Measurements from ENCODE around the gene KANSL2. TPM values are rescaled to one million over a fixed set of nuclear protein-coding genes. Genes with fewer than 3 reads are reported as not detected.
"Not testable (repeated sequence)": the region's sequence is repeated elsewhere in the genome, so short reads cannot be mapped to it uniquely, and the experiment has no call there.

Gene KANSL2
- total RNA-seq, 1 experiment from 2014 or later, result 56.6 TPM

- no peak overlapping the region for H4K8ac ChIP-seq (replicated peaks; ENCODE audit: insufficient read length, low read depth, low read length)
- no peak overlapping the region for H3K27ac ChIP-seq (ENCODE audit: insufficient read length, low read depth, low read length)
- no peak overlapping the region for H3K18ac ChIP-seq (ENCODE audit: insufficient read length, low read depth, low read length)
- H3K4me3 Mint-ChIP-seq, result no peak overlapping the region
- no peak overlapping the region for H3K4ac ChIP-seq (ENCODE audit: low read depth, low read length)
- H2AFZ ChIP-seq (ENCODE audit: low read length), result no peak overlapping the region
- H2BK5ac ChIP-seq (ENCODE audit: insufficient read length, low read length), result no peak overlapping the region
- H3K27ac Mint-ChIP-seq, result no peak overlapping the region
- no peak overlapping the region for H2BK120ac ChIP-seq (ENCODE audit: low read depth, low read length, poor library complexity, severe bottlenecking)
- no peaks in the 10 kb centered on the region for H3K79me1 ChIP-seq (ENCODE audit: insufficient read depth, low read depth, low read length, poor library complexity, severe bottlenecking)
- H3K4me2 ChIP-seq (ENCODE audit: insufficient read depth, insufficient read length, low read length), result no peak overlapping the region
- no peaks in the 10 kb centered on the region for H3K27me3 ChIP-seq (ENCODE audit: insufficient read depth, low read length)
- no peaks in the 10 kb centered on the region; the same call in 1 of the 2 replicates for H3K27me3 Mint-ChIP-seq (ENCODE audit: low read depth)
- no peaks in the 10 kb centered on the region for H3K4me1 Mint-ChIP-seq
- peaks cover 57 to 70% (median 62%) of the 10 kb centered on the region in 3 experiments for H3K36me3 Mint-ChIP-seq (ENCODE audit: insufficient read depth in 1 of 3, low read depth in 3 of 3)
- H2BK20ac ChIP-seq (ENCODE audit: low read depth, low read length, poor library complexity, severe bottlenecking), result no peak overlapping the region
- H3K23me2 ChIP-seq (ENCODE audit: insufficient read length, low read depth, low read length, poor library complexity, severe bottlenecking), result no peaks in the 10 kb centered on the region
- peaks cover 37 to 38% of the 10 kb centered on the region in 2 experiments for H3K9me3 Mint-ChIP-seq
- DNase-seq, result no peak
- no peaks in the 10 kb centered on the region for H3K4me1 ChIP-seq (ENCODE audit: insufficient read depth, low read length)
- H3K79me2 ChIP-seq (ENCODE audit: insufficient read depth, low read length), result no peaks in the 10 kb centered on the region
- no peak overlapping the region for H2AK5ac ChIP-seq (ENCODE audit: insufficient read length, low read length)
- peaks cover 4% of the 10 kb centered on the region for H3K9me3 ChIP-seq (ENCODE audit: control insufficient read depth, low read depth, low read length)
- no peak overlapping the region for H3K56ac ChIP-seq (ENCODE audit: insufficient read length, low read depth, low read length)
- H4K5ac ChIP-seq (ENCODE audit: insufficient read length, low read depth, low read length), result no peak overlapping the region
- no peak overlapping the region for H2BK12ac ChIP-seq (ENCODE audit: insufficient read length, low read depth, low read length)
- H3T11ph ChIP-seq (ENCODE audit: low read length), result no peak overlapping the region
- no peak overlapping the region for H3K9ac ChIP-seq (ENCODE audit: extremely low read depth, insufficient read length, low read length)
- no CpG with 5 or more reads among the region's 2 CpGs for WGBS (ENCODE audit: extremely low coverage, insufficient read length, low lambda C conversion rate)
- H4K20me1 ChIP-seq (ENCODE audit: control insufficient read depth, insufficient read depth, insufficient read length), result no peaks in the 10 kb centered on the region
- TF ChIP-seq, protein P1, sequence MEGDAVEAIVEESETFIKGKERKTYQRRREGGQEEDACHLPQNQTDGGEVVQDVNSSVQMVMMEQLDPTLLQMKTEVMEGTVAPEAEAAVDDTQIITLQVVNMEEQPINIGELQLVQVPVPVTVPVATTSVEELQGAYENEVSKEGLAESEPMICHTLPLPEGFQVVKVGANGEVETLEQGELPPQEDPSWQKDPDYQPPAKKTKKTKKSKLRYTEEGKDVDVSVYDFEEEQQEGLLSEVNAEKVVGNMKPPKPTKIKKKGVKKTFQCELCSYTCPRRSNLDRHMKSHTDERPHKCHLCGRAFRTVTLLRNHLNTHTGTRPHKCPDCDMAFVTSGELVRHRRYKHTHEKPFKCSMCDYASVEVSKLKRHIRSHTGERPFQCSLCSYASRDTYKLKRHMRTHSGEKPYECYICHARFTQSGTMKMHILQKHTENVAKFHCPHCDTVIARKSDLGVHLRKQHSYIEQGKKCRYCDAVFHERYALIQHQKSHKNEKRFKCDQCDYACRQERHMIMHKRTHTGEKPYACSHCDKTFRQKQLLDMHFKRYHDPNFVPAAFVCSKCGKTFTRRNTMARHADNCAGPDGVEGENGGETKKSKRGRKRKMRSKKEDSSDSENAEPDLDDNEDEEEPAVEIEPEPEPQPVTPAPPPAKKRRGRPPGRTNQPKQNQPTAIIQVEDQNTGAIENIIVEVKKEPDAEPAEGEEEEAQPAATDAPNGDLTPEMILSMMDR (conservative IDR thresholded peaks at IDR 0.05), result no peak
- no peak overlapping the region for H3K23ac ChIP-seq (ENCODE audit: insufficient read length, low read depth, low read length)
- H3K14ac ChIP-seq (ENCODE audit: insufficient read depth, low read length), result no peak overlapping the region
- no peak overlapping the region for H2BK15ac ChIP-seq (ENCODE audit: low read depth, low read length)
- no peak overlapping the region for H4K91ac ChIP-seq (ENCODE audit: insufficient read length, low read depth, low read length)
Measured at GRCh38 chr12:48643011-48643410, 39.0 kb downstream of the KANSL2 start.

- not testable (repeated sequence) for H3K4me3 Mint-ChIP-seq; H3K4ac ChIP-seq (ENCODE audit: low read depth, low read length); H3K27ac Mint-ChIP-seq; H3K4me2 ChIP-seq (ENCODE audit: insufficient read depth, insufficient read length, low read length); H4K20me1 ChIP-seq (ENCODE audit: control insufficient read depth, insufficient read depth, insufficient read length); DNase-seq; H3K9ac ChIP-seq (ENCODE audit: extremely low read depth, insufficient read length, low read length); H2AFZ ChIP-seq (ENCODE audit: low read length); H3K79me1 ChIP-seq (ENCODE audit: insufficient read depth, low read depth, low read length, poor library complexity, severe bottlenecking); H3K27ac ChIP-seq (ENCODE audit: insufficient read length, low read depth, low read length); H3K79me2 ChIP-seq (ENCODE audit: insufficient read depth, low read length); H3K23ac ChIP-seq (ENCODE audit: insufficient read length, low read depth, low read length); H3K4me1 Mint-ChIP-seq; H4K8ac ChIP-seq (replicated peaks; ENCODE audit: insufficient read length, low read depth, low read length); H3K9me3 ChIP-seq (ENCODE audit: control insufficient read depth, low read depth, low read length); H2BK15ac ChIP-seq (ENCODE audit: low read depth, low read length); H3T11ph ChIP-seq (ENCODE audit: low read length); H3K56ac ChIP-seq (ENCODE audit: insufficient read length, low read depth, low read length); H3K4me1 ChIP-seq (ENCODE audit: insufficient read depth, low read length); H4K91ac ChIP-seq (ENCODE audit: insufficient read length, low read depth, low read length); H3K14ac ChIP-seq (ENCODE audit: insufficient read depth, low read length); H2BK120ac ChIP-seq (ENCODE audit: low read depth, low read length, poor library complexity, severe bottlenecking); H4K5ac ChIP-seq (ENCODE audit: insufficient read length, low read depth, low read length); H2BK20ac ChIP-seq (ENCODE audit: low read depth, low read length, poor library complexity, severe bottlenecking); H2BK5ac ChIP-seq (ENCODE audit: insufficient read length, low read length); H3K23me2 ChIP-seq (ENCODE audit: insufficient read length, low read depth, low read length, poor library complexity, severe bottlenecking); H2AK5ac ChIP-seq (ENCODE audit: insufficient read length, low read length); H2BK12ac ChIP-seq (ENCODE audit: insufficient read length, low read depth, low read length); H3K27me3 Mint-ChIP-seq (ENCODE audit: low read depth); H3K18ac ChIP-seq (ENCODE audit: insufficient read length, low read depth, low read length); H3K27me3 ChIP-seq (ENCODE audit: insufficient read depth, low read length)
- Mint-ChIP-seq H3K9me3 (peaks cover 37 to 38% of the 10 kb centered on the region in 2 experiments), H3K36me3 (ENCODE audit: insufficient read depth in 1 of 3, low read depth in 3 of 3) (peaks cover 50 to 61% (median 56%) of the 10 kb centered on the region in 3 experiments)
- no CpG with 5 or more reads among the region's 54 CpGs for WGBS (ENCODE audit: extremely low coverage, insufficient read length, low lambda C conversion rate)
Measured at GRCh38 chr12:48641752-48642555, 40.1 kb downstream of the KANSL2 start.

Data from H9 (cell line).